Measurements from ENCODE around the gene NUP214.

DNA sequence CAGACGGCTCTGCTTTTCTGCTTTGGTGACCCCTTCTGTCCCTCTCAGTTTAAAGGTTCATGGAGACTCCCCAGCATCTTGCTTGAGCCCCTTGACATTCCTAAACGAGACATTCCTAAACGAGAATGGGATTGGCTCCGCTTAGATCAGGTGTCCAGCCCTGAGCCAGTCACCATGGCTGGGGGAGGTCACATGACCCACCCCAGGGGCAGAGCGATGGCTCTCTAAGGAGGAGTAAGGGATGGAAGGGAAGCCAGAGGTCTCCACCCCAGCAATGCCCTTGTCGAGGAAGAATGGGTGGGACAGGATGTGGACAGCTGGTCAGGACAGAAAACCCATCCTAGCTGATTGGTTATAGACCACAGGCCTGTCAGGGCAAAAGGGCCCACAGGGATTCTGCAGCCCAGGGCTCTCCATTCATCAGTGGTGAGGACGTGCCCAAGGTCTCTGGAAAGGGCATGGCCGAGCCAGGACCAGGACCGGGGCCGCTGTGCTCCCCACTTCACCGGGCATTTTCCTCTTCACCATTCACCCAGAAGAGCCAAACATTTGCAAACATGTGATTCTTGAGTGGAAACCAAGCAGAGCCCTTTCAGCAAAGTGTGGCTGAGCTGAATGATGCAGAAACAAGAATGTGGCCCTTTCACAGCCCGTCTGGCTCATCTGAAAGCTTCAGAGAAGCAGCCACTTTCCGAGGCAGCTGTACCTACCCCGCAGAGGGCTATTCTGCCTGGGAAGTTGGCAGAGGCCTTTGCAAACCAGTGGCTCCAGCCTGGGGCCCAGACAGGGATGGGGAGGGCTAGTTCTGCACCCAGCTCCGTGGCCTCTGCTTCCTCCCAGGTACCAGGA is 48.8 kb upstream of the NUP214 start:
- TF ChIP-seq BCL11A (tag by site-specific recombination; IDR thresholded peaks at IDR 0.05; ENCODE audit: low read depth) (no peak), KLF7 (tag by site-specific recombination; IDR thresholded peaks at IDR 0.05; ENCODE audit: borderline replicate concordance) (no peak), TCF7L2 (IDR thresholded peaks at IDR 0.05; ENCODE audit: borderline replicate concordance, low read depth, low read length) (no peak), ZNF660 (tag by site-specific recombination; IDR thresholded peaks at IDR 0.05) (no peak), RBAK (tag by site-specific recombination; IDR thresholded peaks at IDR 0.05) (no peak), ZNF19 (tag by site-specific recombination; IDR thresholded peaks at IDR 0.05; ENCODE audit: low read depth) (no peak), ZNF121 (tag by site-specific recombination; IDR thresholded peaks at IDR 0.05) (no peak)
- TF ChIP-seq, protein P1, sequence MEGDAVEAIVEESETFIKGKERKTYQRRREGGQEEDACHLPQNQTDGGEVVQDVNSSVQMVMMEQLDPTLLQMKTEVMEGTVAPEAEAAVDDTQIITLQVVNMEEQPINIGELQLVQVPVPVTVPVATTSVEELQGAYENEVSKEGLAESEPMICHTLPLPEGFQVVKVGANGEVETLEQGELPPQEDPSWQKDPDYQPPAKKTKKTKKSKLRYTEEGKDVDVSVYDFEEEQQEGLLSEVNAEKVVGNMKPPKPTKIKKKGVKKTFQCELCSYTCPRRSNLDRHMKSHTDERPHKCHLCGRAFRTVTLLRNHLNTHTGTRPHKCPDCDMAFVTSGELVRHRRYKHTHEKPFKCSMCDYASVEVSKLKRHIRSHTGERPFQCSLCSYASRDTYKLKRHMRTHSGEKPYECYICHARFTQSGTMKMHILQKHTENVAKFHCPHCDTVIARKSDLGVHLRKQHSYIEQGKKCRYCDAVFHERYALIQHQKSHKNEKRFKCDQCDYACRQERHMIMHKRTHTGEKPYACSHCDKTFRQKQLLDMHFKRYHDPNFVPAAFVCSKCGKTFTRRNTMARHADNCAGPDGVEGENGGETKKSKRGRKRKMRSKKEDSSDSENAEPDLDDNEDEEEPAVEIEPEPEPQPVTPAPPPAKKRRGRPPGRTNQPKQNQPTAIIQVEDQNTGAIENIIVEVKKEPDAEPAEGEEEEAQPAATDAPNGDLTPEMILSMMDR (tag by site-specific recombination; IDR thresholded peaks at IDR 0.05) = no peak
- TF ChIP-seq, protein P2, sequence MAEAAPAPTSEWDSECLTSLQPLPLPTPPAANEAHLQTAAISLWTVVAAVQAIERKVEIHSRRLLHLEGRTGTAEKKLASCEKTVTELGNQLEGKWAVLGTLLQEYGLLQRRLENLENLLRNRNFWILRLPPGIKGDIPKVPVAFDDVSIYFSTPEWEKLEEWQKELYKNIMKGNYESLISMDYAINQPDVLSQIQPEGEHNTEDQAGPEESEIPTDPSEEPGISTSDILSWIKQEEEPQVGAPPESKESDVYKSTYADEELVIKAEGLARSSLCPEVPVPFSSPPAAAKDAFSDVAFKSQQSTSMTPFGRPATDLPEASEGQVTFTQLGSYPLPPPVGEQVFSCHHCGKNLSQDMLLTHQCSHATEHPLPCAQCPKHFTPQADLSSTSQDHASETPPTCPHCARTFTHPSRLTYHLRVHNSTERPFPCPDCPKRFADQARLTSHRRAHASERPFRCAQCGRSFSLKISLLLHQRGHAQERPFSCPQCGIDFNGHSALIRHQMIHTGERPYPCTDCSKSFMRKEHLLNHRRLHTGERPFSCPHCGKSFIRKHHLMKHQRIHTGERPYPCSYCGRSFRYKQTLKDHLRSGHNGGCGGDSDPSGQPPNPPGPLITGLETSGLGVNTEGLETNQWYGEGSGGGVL (tag by site-specific recombination; IDR thresholded peaks at IDR 0.05) = no peak
- TF ChIP-seq, protein P3, sequence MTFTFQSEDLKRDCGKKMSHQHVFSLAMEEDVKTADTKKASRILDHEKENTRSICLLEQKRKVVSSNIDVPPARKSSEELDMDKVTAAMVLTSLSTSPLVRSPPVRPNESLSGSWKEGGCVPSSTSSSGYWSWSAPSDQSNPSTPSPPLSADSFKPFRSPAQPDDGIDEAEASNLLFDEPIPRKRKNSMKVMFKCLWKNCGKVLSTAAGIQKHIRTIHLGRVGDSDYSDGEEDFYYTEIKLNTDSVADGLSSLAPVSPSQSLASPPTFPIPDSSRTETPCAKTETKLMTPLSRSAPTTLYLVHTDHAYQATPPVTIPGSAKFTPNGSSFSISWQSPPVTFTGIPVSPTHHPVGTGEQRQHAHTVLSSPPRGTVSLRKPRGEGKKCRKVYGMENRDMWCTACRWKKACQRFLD (tag by site-specific recombination; IDR thresholded peaks at IDR 0.05) = no peak
- TF ChIP-seq, protein P4, sequence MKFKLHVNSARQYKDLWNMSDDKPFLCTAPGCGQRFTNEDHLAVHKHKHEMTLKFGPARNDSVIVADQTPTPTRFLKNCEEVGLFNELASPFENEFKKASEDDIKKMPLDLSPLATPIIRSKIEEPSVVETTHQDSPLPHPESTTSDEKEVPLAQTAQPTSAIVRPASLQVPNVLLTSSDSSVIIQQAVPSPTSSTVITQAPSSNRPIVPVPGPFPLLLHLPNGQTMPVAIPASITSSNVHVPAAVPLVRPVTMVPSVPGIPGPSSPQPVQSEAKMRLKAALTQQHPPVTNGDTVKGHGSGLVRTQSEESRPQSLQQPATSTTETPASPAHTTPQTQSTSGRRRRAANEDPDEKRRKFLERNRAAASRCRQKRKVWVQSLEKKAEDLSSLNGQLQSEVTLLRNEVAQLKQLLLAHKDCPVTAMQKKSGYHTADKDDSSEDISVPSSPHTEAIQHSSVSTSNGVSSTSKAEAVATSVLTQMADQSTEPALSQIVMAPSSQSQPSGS (tag by site-specific recombination; IDR thresholded peaks at IDR 0.05; ENCODE audit: low read depth) = no peak
